ENCODE measurements around the gene IYD. TPM values are rescaled to one million over a fixed set of nuclear protein-coding genes. Genes with fewer than 3 reads are reported as not detected.

IYD gene
- total RNA-seq, 1 experiment from 2014 or later = not detected

GRCh38 chr6:150410906-150411305 lies 42.1 kb downstream of the IYD start:
- H3K4me2 ChIP-seq (ENCODE audit: insufficient read depth, insufficient read length, low read length) = no peak overlapping the region
- no peak overlapping the region for H3K9ac ChIP-seq (ENCODE audit: extremely low read depth, insufficient read length, low read length)
- H3K23ac ChIP-seq (ENCODE audit: insufficient read length, low read depth, low read length) = no peak overlapping the region
- no peak overlapping the region for H3K4ac ChIP-seq (ENCODE audit: low read depth, low read length)
- H2BK12ac ChIP-seq (ENCODE audit: insufficient read length, low read depth, low read length) = no peak overlapping the region
- no peak overlapping the region for H2BK120ac ChIP-seq (ENCODE audit: low read depth, low read length, poor library complexity, severe bottlenecking)
- H3K27ac ChIP-seq (ENCODE audit: insufficient read length, low read depth, low read length) = no peak overlapping the region
- no peak overlapping the region for H4K91ac ChIP-seq (ENCODE audit: insufficient read length, low read depth, low read length)
- no peaks in the 10 kb centered on the region for H3K23me2 ChIP-seq (ENCODE audit: insufficient read length, low read depth, low read length, poor library complexity, severe bottlenecking)
- Mint-ChIP-seq H3K27me3 (ENCODE audit: low read depth) (peaks cover 36% of the 10 kb centered on the region), H3K36me3 (ENCODE audit: insufficient read depth in 1 of 3, low read depth in 3 of 3) (no peaks in the 10 kb centered on the region), H3K4me1 (no peaks in the 10 kb centered on the region), H3K4me3 (no peak overlapping the region), H3K9me3 (peaks cover 4% of the 10 kb centered on the region in 2 experiments; a peak in 3 of 5 replicates), H3K27ac (no peak overlapping the region)
- no peaks in the 10 kb centered on the region for H4K20me1 ChIP-seq (ENCODE audit: control insufficient read depth, insufficient read depth, insufficient read length)
- TF ChIP-seq, protein P1, sequence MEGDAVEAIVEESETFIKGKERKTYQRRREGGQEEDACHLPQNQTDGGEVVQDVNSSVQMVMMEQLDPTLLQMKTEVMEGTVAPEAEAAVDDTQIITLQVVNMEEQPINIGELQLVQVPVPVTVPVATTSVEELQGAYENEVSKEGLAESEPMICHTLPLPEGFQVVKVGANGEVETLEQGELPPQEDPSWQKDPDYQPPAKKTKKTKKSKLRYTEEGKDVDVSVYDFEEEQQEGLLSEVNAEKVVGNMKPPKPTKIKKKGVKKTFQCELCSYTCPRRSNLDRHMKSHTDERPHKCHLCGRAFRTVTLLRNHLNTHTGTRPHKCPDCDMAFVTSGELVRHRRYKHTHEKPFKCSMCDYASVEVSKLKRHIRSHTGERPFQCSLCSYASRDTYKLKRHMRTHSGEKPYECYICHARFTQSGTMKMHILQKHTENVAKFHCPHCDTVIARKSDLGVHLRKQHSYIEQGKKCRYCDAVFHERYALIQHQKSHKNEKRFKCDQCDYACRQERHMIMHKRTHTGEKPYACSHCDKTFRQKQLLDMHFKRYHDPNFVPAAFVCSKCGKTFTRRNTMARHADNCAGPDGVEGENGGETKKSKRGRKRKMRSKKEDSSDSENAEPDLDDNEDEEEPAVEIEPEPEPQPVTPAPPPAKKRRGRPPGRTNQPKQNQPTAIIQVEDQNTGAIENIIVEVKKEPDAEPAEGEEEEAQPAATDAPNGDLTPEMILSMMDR (conservative IDR thresholded peaks at IDR 0.05) = no peak
- H4K8ac ChIP-seq (replicated peaks; ENCODE audit: insufficient read length, low read depth, low read length) = no peak overlapping the region
- DNase-seq = no peak
- H3K14ac ChIP-seq (ENCODE audit: insufficient read depth, low read length) = no peak overlapping the region
- no peaks in the 10 kb centered on the region for H3K9me3 ChIP-seq (ENCODE audit: control insufficient read depth, low read depth, low read length)
- no peak overlapping the region for H3K18ac ChIP-seq (ENCODE audit: insufficient read length, low read depth, low read length)
- no peak overlapping the region for H2BK15ac ChIP-seq (ENCODE audit: low read depth, low read length)
- H4K5ac ChIP-seq (ENCODE audit: insufficient read length, low read depth, low read length) = no peak overlapping the region
- H3K27me3 ChIP-seq (ENCODE audit: insufficient read depth, low read length) = no peaks in the 10 kb centered on the region
- H3K79me2 ChIP-seq (ENCODE audit: insufficient read depth, low read length) = no peaks in the 10 kb centered on the region
- no peaks in the 10 kb centered on the region for H3K4me1 ChIP-seq (ENCODE audit: insufficient read depth, low read length)
- H3K56ac ChIP-seq (ENCODE audit: insufficient read length, low read depth, low read length) = no peak overlapping the region
- H3T11ph ChIP-seq (ENCODE audit: low read length) = no peak overlapping the region
- no CpG with 5 or more reads among the region's 2 CpGs for WGBS (ENCODE audit: extremely low coverage, insufficient read length, low lambda C conversion rate)
- no peak overlapping the region for H2AFZ ChIP-seq (ENCODE audit: low read length)
- no peak overlapping the region for H2BK20ac ChIP-seq (ENCODE audit: low read depth, low read length, poor library complexity, severe bottlenecking)
- no peak overlapping the region for H2AK5ac ChIP-seq (ENCODE audit: insufficient read length, low read length)
- H2BK5ac ChIP-seq (ENCODE audit: insufficient read length, low read length) = no peak overlapping the region
- H3K79me1 ChIP-seq (ENCODE audit: insufficient read depth, low read depth, low read length, poor library complexity, severe bottlenecking) = no peaks in the 10 kb centered on the region
